HG03196 (cell line): ENCODE results near the gene DDX6.
"Not testable (repeated sequence)": the region's sequence is repeated elsewhere in the genome, so short reads cannot be mapped to it uniquely, and the experiment has no call there.

ENCODE experiments used
- ATAC-seq: cut with Tn5 transposase; IDR thresholded peaks from one replicate; pipeline ENCODE4 v1.9.1; 2021; ENCODE audit not compliant: unreplicated experiment

The DDX6 gene

GRCh38 chr11:118791961-118792569 lies 1.1 kb upstream of the DDX6 start:
- no peak for ATAC-seq

DNA sequence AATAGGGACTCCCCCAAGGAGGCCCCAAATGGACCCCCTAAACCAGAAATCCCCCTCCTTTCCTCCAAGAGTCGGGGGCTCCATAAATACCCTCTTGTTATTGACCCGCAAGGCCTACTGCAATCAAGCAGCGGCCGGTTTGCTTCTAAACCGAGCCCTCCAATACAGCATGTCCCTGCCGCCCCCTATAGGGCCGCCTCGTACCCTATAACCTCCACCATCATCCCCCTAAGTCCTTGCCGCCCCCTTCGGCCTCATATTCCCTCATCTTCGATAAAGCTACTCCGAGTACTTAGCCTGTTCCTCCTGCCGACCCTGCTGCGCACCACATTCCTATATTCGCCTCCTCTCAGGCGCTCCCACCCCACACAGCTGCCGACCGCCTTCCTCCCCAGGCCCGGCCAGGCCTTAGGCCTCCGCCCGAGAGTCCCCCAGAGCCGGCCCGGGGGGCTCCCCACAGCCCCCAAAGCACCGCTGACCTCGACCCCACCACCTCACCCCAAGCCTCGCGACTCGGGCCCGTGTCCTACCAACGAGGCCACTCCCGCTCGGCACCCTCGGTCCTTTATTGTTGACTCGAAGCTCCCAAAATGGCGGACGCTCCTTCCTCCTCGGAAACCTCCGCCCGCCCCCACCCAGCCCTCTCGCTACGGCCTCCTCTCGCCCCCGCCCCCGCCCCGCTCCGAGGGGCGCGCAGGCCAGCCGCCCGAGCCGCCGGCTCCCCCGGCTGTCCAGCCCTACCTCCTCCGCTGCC lies 430 bp downstream of the DDX6 start:
- ATAC-seq = peak; percentile 27

DNA sequence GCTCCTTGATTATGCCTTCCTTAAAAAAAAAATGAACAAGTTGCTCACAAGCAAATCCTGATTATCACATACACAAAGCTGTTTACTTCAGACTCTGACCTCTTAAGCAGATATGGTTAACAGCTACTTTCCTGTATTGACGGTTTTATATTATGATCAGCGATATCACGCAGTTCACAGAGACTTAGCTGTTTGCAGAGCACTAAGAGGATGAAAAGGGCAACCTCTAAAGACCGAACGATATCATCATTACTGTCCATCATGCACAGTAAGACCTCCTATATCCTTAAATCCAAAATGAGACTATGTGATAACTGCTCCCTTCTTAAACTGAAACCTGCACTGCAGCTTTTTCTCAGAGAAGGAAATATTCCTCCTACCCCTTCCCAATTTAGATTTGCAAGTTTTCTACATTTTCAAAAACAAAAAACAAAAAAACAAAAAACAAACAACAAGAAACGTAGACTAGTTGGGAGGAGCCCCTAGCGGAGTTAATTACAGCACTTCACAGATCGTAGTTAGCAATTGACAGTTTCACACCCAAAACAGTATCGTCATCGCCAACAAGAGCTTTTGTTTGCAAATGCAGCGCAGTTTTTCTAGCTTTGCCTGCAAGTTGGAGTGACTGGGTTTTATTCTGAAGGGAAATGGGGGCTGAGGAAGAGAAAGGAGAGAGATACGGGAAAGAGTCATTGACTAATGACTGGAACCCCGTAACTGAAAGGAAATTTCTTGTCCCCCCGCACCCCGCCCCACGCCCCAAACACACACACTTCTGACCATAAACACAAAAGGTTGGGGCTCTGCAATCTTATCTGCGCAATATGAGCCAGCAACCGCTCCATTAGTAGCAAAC lies 1.2 kb downstream of the DDX6 start:
- ATAC-seq = no peak

DNA sequence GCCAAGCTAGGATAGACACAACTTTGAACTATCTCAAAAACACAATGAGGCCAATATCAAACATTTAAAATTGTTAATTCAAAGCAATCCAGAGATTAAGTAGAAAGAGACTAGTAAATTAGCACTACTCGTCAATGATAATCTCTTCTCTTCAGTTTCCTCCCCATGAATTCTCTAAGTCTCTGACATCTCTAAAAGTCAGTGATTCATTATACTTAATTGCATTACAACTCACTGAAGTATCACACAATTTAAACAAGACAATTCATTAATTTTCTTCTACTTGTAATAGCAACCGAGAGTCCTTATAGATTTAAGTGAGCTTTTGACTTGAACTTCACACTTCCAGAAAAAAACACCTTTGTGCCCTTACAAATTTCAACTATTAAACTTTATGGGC lies 4.3 kb downstream of the DDX6 start:
- ATAC-seq = no peak

GRCh38 chr11:118785362-118785761 lies 5.6 kb downstream of the DDX6 start:
- no peak for ATAC-seq

DNA sequence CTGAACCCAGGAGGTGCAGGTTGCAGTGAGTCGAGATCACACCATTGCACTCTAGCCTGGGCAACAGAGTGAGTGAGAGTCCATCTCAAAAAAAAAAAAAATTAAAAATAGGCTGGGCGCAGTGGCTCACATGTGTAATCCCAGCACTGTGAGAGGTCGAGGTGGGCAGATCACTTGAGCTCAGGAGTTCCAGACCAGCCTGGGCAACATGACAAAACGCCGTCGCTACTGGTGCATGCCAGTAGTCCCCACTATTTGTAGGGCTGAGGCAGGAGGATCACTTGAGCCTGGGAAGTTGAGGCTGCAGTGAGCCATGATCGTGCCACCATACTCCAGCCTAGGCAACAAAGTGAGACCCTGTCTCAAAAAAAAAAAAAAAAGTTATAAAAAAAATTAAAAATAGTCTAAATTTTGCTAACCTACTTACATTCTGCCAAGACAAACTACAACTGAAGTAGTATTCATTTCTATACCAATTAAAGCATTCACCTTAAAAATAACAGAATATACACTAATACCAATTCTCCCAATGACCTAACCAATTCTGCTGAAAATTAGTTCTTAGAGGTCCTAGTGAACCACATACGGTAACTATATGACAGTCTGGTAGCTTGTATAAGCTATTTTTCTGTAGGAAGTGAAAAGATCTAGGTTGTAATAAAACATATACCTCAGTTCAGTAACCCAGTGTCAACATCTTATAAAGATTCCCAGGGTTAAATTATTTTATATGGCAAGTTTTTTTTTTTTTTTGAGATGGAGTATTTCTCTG lies 7.1 kb downstream of the DDX6 start:
- ATAC-seq = no peak

DNA sequence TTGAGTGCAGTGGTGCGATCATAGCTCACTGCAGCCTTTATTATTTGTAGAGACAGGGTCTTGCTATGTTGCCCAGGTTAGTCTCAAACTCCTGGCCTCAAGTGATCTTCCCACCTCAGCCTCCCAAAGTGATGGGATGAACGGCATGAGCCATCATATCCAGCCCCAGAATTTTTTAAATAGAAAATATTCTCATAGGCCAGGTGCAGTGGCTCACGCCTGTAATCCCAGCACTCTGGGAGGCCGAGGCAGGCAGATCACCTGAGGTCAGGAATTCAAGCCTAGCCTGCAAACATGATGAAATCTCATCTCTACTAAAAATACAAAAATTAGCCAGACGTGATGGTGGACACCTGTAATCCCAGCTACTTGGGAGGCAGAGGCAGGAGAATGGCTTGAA lies 7.6 kb downstream of the DDX6 start:
- ATAC-seq = not testable (repeated sequence)

- no peak for ATAC-seq
Observed at GRCh38 chr11:118778898-118779297, 12.1 kb downstream of the DDX6 start.

- ATAC-seq = no peak
Observed at GRCh38 chr11:118774032-118774431, 16.9 kb downstream of the DDX6 start.

- no peak for ATAC-seq
Observed at GRCh38 chr11:118771547-118772288, 19.2 kb downstream of the DDX6 start.

GRCh38 chr11:118768690-118769089 lies 22.3 kb downstream of the DDX6 start:
- ATAC-seq = no peak

GRCh38 chr11:118766035-118766434 lies 24.9 kb downstream of the DDX6 start:
- no peak for ATAC-seq

GRCh38 chr11:118765095-118765691 lies 25.8 kb downstream of the DDX6 start:
- ATAC-seq = not testable (repeated sequence)

- ATAC-seq = no peak
Observed at GRCh38 chr11:118763041-118763440, 27.9 kb downstream of the DDX6 start.

- ATAC-seq = not testable (repeated sequence)
Observed at GRCh38 chr11:118761981-118762380, 29.0 kb downstream of the DDX6 start.

GRCh38 chr11:118757876-118758399 lies 33.0 kb downstream of the DDX6 start:
- ATAC-seq = no peak

GRCh38 chr11:118752654-118753053 lies 38.3 kb downstream of the DDX6 start:
- ATAC-seq = no peak

GRCh38 chr11:118749429-118749828 lies 41.5 kb downstream of the DDX6 start:
- ATAC-seq = no peak

DNA sequence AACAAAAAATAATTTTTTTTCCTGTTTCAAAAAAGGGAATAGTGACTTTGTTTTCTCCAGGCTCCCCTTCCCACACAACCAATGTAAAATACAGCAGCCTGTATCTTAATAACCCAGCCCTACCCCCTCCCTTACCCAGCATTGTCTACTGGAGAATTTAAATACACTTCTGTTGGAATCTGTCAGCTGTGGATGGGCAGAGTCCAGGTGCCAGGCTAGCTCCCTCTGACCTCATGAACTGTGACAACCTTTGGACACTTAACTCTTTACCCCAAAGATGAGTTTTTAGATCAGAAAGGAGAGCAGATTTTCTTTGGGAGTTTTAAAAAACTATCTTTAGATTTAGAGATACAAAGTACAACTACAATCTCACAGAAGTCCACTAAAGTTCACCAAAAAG lies 42.9 kb downstream of the DDX6 start:
- no peak for ATAC-seq
